ENCODE results near the gene NDUFB2.

Gene NDUFB2

GRCh38 chr7:140696024-140696679 is 356 bp upstream of the NDUFB2 start:
- H2AFZ ChIP-seq (ENCODE audit: low read length): no peak overlapping the region
- peak overlapping the region; percentile 70 for H3K4me3 ChIP-seq (ENCODE audit: low read depth, low read length, poor library complexity, severe bottlenecking)
- peaks cover 25% of the 10 kb centered on the region for H3K4me1 ChIP-seq (ENCODE audit: insufficient read depth, low read length, severe bottlenecking)
- peaks cover 38% of the 10 kb centered on the region for H3K79me2 ChIP-seq (ENCODE audit: insufficient read depth, low read length)
- H3K4me2 ChIP-seq (ENCODE audit: low read length): peak overlapping the region; percentile 83
- H3F3A ChIP-seq (ENCODE audit: insufficient read depth, low read length): no peaks in the 10 kb centered on the region
- no peaks in the 10 kb centered on the region for H4K20me1 ChIP-seq (ENCODE audit: insufficient read depth, low read length)
- H3K27ac ChIP-seq (ENCODE audit: low read depth, low read length, poor library complexity, severe bottlenecking): peak overlapping the region; percentile 68
- peak overlapping the region; percentile 77 for H3K9ac ChIP-seq (ENCODE audit: low read length)
- no peaks in the 10 kb centered on the region for H3K9me3 ChIP-seq (ENCODE audit: low read length)
- TF ChIP-seq EZH2 (IDR thresholded peaks at IDR 0.05; ENCODE audit: borderline replicate concordance, low read length): no peak
- no peak for TF ChIP-seq CTCF (IDR thresholded peaks at IDR 0.05; ENCODE audit: low read length)
- H3K27me3 ChIP-seq (ENCODE audit: insufficient read depth, low read length): no peaks in the 10 kb centered on the region
- H3K9me2 ChIP-seq (ENCODE audit: low read depth, low read length): no peaks in the 10 kb centered on the region
- peaks cover 39% of the 10 kb centered on the region for H3K36me3 ChIP-seq (ENCODE audit: insufficient read depth, low read length)

DNA sequence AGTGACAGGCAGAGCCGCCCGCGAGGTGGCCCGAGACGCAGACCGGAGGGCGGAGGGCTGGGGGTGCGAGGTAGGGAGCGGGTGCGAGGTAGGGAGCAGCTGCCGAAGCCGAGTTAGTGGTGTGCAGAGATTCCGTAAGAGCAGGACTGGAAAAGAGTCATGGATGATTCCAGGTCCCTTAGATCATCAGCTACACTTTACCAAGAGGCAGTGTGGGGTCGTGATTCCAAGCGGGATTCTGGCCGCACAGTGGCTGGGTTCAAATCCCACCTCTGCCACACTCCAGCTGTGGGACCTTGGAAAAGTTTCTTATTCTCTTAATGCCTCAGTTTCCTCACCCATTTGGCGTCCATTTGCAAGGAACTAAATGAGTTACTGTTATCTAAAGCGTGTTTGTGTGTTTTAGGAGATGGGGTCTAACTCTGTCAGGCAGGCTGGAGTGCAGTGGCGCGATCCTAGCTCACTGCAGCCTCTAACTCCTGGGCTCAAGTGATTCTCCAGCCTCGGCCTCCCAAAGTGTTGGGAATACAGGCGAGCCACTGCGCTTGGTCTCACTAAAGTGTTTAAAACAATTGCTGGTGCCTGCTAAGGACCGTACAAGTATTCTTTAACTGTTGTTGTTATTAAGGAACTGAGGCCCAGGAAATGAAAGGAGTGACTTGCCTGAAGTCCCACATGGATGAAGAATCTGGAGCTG is 1.1 kb downstream of the NDUFB2 start:
- Histone ChIP-seq H3K79me2 (ENCODE audit: insufficient read depth, low read length) (peaks cover 50% of the 10 kb centered on the region), H3K4me2 (ENCODE audit: low read length) (peak overlapping the region; percentile 83), H3K4me3 (ENCODE audit: low read depth, low read length, poor library complexity, severe bottlenecking) (peak overlapping the region; percentile 70), H4K20me1 (ENCODE audit: insufficient read depth, low read length) (no peaks in the 10 kb centered on the region), H3K4me1 (ENCODE audit: insufficient read depth, low read length, severe bottlenecking) (peaks cover 25% of the 10 kb centered on the region), H3K36me3 (ENCODE audit: insufficient read depth, low read length) (peaks cover 27% of the 10 kb centered on the region), H3K27ac (ENCODE audit: low read depth, low read length, poor library complexity, severe bottlenecking) (peak overlapping the region; percentile 68), H3K9me3 (ENCODE audit: low read length) (no peaks in the 10 kb centered on the region), H3K27me3 (ENCODE audit: insufficient read depth, low read length) (no peaks in the 10 kb centered on the region), H3K9me2 (ENCODE audit: low read depth, low read length) (no peaks in the 10 kb centered on the region), H3F3A (ENCODE audit: insufficient read depth, low read length) (no peaks in the 10 kb centered on the region), H2AFZ (ENCODE audit: low read length) (no peak overlapping the region), H3K9ac (ENCODE audit: low read length) (peak overlapping the region; percentile 77)
- TF ChIP-seq CTCF (IDR thresholded peaks at IDR 0.05; ENCODE audit: low read length) (no peak; the same call in 1 of the 2 replicates), EZH2 (IDR thresholded peaks at IDR 0.05; ENCODE audit: borderline replicate concordance, low read length) (no peak)

- H3K9ac ChIP-seq (ENCODE audit: low read length): peak overlapping the region; percentile 77
- H4K20me1 ChIP-seq (ENCODE audit: insufficient read depth, low read length): no peaks in the 10 kb centered on the region
- H3K27ac ChIP-seq (ENCODE audit: low read depth, low read length, poor library complexity, severe bottlenecking): no peak overlapping the region
- H3K9me2 ChIP-seq (ENCODE audit: low read depth, low read length): no peaks in the 10 kb centered on the region
- H3K4me3 ChIP-seq (ENCODE audit: low read depth, low read length, poor library complexity, severe bottlenecking): peak overlapping the region; percentile 70
- peaks cover 32% of the 10 kb centered on the region for H3K36me3 ChIP-seq (ENCODE audit: insufficient read depth, low read length)
- no peaks in the 10 kb centered on the region for H3F3A ChIP-seq (ENCODE audit: insufficient read depth, low read length)
- peaks cover 51% of the 10 kb centered on the region for H3K79me2 ChIP-seq (ENCODE audit: insufficient read depth, low read length)
- no peaks in the 10 kb centered on the region for H3K9me3 ChIP-seq (ENCODE audit: low read length)
- no peaks in the 10 kb centered on the region for H3K27me3 ChIP-seq (ENCODE audit: insufficient read depth, low read length)
- peak overlapping the region; percentile 83 for H3K4me2 ChIP-seq (ENCODE audit: low read length)
- peaks cover 25% of the 10 kb centered on the region for H3K4me1 ChIP-seq (ENCODE audit: insufficient read depth, low read length, severe bottlenecking)
- no peak for TF ChIP-seq EZH2 (IDR thresholded peaks at IDR 0.05; ENCODE audit: borderline replicate concordance, low read length)
- no peak for TF ChIP-seq CTCF (IDR thresholded peaks at IDR 0.05; ENCODE audit: low read length)
- H2AFZ ChIP-seq (ENCODE audit: low read length): no peak overlapping the region
Measured at GRCh38 chr7:140698477-140698876, 2.0 kb downstream of the NDUFB2 start.

All from OCI-LY1 (cell line).